ENCODE data around the gene ADCY2. TPM values are rescaled to one million over a fixed set of nuclear protein-coding genes. Genes with fewer than 3 reads are reported as not detected.

The ADCY2 gene
- total and polyA plus RNA-seq, 9 of the 15 experiments (the other 6 are each of a cell fraction or from before 2014, with no cell fraction given), result 0.01 to 0.15 (median 0.03) TPM; not detected in 5

DNA sequence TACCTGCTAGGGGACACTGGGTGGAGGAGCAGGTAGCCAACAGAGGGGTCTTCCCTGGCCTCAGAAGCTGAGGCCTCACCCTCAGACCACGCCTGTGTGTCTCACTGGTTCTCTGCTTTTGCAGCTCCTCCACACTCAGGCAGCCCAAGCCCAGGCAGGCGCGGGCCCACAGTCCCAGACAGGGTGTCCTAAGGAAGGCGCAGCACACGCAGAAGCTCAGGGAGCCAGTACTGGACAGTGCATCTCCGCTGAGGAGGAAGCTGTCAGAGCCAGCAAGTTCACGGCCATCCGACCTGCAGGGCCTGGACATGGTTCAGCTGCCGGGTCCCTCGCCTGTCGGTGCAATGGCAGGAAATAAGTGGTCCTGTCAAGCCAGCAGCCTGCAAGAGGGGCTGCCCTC is 429.7 kb downstream of the ADCY2 start (continued):
- TF ChIP-seq SAFB2 (IDR thresholded peaks at IDR 0.05; ENCODE audit: borderline replicate concordance, low read depth, low read length, severe bottlenecking) (no peak), BRD4 (IDR thresholded peaks at IDR 0.05) (no peak), HDAC8 (tag; IDR thresholded peaks at IDR 0.05) (no peak), PTBP1 (IDR thresholded peaks at IDR 0.05; ENCODE audit: low read depth, low read length) (no peak)
- TF ChIP-seq, protein P1, sequence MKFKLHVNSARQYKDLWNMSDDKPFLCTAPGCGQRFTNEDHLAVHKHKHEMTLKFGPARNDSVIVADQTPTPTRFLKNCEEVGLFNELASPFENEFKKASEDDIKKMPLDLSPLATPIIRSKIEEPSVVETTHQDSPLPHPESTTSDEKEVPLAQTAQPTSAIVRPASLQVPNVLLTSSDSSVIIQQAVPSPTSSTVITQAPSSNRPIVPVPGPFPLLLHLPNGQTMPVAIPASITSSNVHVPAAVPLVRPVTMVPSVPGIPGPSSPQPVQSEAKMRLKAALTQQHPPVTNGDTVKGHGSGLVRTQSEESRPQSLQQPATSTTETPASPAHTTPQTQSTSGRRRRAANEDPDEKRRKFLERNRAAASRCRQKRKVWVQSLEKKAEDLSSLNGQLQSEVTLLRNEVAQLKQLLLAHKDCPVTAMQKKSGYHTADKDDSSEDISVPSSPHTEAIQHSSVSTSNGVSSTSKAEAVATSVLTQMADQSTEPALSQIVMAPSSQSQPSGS (CRISPR knock-in tag; IDR thresholded peaks at IDR 0.05), result no peak
- TF ChIP-seq, protein P2, sequence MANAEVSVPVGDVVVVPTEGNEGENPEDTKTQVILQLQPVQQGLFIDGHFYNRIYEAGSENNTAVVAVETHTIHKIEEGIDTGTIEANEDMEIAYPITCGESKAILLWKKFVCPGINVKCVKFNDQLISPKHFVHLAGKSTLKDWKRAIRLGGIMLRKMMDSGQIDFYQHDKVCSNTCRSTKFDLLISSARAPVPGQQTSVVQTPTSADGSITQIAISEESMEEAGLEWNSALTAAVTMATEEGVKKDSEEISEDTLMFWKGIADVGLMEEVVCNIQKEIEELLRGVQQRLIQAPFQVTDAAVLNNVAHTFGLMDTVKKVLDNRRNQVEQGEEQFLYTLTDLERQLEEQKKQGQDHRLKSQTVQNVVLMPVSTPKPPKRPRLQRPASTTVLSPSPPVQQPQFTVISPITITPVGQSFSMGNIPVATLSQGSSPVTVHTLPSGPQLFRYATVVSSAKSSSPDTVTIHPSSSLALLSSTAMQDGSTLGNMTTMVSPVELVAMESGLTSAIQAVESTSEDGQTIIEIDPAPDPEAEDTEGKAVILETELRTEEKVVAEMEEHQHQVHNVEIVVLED (CRISPR knock-in tag; IDR thresholded peaks at IDR 0.05), result no peak
- TF ChIP-seq, protein P3, sequence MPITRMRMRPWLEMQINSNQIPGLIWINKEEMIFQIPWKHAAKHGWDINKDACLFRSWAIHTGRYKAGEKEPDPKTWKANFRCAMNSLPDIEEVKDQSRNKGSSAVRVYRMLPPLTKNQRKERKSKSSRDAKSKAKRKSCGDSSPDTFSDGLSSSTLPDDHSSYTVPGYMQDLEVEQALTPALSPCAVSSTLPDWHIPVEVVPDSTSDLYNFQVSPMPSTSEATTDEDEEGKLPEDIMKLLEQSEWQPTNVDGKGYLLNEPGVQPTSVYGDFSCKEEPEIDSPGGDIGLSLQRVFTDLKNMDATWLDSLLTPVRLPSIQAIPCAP (CRISPR knock-in tag; IDR thresholded peaks at IDR 0.05; ENCODE audit: borderline replicate concordance), result no peak

All from K562 (cell line).